ENCODE measurements around the gene SNX20.

- TF ChIP-seq, protein P1, sequence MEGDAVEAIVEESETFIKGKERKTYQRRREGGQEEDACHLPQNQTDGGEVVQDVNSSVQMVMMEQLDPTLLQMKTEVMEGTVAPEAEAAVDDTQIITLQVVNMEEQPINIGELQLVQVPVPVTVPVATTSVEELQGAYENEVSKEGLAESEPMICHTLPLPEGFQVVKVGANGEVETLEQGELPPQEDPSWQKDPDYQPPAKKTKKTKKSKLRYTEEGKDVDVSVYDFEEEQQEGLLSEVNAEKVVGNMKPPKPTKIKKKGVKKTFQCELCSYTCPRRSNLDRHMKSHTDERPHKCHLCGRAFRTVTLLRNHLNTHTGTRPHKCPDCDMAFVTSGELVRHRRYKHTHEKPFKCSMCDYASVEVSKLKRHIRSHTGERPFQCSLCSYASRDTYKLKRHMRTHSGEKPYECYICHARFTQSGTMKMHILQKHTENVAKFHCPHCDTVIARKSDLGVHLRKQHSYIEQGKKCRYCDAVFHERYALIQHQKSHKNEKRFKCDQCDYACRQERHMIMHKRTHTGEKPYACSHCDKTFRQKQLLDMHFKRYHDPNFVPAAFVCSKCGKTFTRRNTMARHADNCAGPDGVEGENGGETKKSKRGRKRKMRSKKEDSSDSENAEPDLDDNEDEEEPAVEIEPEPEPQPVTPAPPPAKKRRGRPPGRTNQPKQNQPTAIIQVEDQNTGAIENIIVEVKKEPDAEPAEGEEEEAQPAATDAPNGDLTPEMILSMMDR (conservative IDR thresholded peaks at IDR 0.05 in 1 of 2, IDR thresholded peaks at IDR 0.05 in 1 of 2; ENCODE audit: extremely low read depth in 1 of 2, insufficient read depth in 1 of 2, low read depth in 1 of 2, low read length in 2 of 2), result no peak
- TF ChIP-seq EZH2 (IDR thresholded peaks at IDR 0.05; ENCODE audit: borderline replicate concordance, low read length), result no peak
Measured at GRCh38 chr16:50680556-50680893, 587 bp downstream of the SNX20 start.

All from mammary epithelial cell (primary cell).